Jurkat, Clone E6-1 (cell line): Measurements from ENCODE around the gene ARL5B.

ENCODE experiments used
- DNase-seq: peaks from one replicate; pipeline ENCODE4 v3.0.0-alpha.2; 2011; ENCODE audit warnings: low read depth, low spot score
- H3K4me3 ChIP-seq: 2 replicates; pipeline ENCODE4 v1.5.1; 2011; ENCODE audit warnings: mild to moderate bottlenecking, low read length, control low read depth, moderate library complexity

ARL5B gene

GRCh38 chr10:18653112-18653511, 6.1 kb upstream of the ARL5B start:
- no peak for DNase-seq
- H3K4me3 ChIP-seq: no peak overlapping the region

DNA sequence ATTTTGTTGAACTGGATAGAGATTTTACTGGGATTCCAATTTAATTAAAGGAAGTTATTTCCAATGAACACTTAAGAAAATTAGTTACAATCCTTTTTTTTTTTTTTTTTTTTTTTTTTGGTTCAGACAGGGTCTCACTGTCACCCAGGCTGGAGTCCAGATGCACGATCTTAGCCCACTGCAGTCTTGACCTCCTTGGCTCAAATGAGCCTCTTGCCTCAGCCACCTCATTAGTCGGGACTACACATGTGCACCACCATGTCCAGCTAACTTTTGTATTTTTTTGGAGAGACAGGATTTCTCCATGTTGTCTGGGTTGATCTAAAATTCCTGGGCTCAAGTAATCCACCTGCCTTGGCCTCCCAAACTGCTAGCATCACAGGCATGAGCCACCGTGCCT, 2.5 kb upstream of the ARL5B start:
- DNase-seq: no peak

GRCh38 chr10:18658271-18659124, 733 bp upstream of the ARL5B start:
- no peak for DNase-seq
- peak overlapping the region; percentile 76 for H3K4me3 ChIP-seq

More for the DNA sequence above, 2.5 kb upstream of the ARL5B start:
- H3K4me3 ChIP-seq: no peak overlapping the region

DNA sequence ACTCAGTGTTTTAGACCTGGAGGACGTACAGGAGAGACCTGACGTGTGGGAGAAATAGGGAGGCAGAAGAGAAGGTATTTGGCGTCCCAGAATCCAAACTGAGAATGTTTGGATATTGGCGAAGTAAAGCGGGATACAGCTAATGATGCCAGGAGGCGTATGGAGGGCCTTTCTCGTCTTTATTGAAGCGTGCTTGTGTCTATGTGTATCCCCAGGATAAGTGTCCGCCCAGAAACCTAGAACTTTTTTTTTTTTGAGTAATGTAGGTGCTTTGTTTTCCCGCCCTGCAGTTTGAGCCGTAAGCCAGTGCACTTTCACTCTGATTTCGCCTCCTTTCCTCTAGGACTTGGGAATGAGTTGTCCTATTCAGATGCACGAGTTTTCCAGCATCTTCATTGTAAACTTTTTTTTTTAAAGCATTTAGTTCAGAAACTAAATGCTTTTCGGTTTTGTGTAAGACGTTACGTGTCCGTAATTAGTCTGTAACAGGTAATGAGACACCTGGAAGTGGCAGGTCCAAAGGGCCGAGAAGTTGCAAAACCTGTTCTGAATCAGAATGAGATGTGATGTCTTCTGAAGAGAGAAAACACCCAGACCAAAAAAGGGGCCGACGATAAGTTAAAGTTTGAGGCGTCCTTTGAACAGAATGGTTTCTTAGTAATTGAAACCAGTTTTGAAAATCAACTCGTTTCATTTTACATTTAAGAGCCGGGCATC, 746 bp downstream of the ARL5B start:
- peak overlapping the region; percentile 76 for H3K4me3 ChIP-seq
- DNase-seq: no peak

DNA sequence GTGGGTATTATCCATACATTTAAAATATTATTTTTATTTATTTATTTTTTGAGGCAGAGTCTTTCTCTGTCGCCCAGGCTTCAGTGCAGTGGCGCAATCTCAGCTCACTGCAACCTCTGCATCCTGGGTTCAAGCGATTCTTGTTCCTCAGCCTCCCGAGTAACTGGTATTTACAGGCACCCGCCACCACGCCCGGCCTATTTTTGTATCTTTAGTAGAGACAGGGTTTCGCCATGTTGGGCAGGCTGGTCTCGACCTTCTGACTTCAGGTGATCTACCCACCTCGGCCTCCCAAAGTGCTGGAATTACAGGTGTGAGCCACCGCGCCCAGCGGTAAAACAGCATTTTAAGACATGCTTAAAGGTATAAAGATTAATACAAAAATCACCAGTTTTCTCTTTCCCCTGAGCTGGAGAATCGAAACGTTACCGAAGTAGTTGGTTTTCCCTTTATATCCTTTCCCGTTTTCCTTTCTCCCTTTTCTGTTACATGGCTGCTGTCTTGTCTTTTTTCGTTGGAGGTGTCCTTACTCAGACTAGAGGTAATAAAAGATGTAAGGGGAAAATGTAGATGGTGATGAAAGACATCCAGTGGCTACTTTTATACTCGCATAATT, 1.7 kb downstream of the ARL5B start:
- H3K4me3 ChIP-seq: peak overlapping the region; percentile 76
- no peak for DNase-seq

GRCh38 chr10:18664841-18665478, 5.7 kb downstream of the ARL5B start:
- DNase-seq: no peak
- H3K4me3 ChIP-seq: no peak overlapping the region

DNA sequence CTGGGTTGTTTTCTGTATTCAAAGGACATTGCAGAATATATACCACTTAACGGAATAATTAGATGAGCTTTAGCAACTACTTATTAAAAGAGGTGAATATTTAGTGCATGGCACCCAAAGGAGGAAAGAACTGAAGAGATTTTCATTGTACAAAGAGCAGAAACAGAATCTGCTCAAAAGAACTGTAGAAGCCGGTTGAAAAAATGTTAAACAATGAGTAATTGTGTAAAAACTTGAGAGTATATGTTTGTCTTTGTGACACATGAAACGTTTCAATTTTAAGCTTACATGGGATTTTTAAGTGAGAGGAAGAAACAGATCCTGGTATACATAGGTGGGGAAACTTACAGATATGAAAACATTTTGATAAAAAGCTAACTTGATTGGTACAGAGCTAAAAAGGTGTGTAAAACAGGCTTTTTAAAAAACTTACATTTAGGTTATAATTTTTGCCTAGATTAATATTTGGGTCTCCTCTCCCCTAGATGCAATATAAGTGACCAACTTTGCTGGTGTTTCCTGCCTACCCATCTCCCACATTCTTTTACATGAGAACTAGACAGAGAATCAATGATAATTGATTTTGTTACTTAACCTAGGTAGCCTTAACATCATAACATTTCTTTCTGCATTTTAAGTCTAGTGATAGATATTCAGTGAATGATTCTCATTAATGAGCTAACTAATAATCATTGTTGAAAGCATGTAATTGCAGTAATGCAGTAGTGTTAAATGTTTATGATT, 6.8 kb downstream of the ARL5B start:
- H3K4me3 ChIP-seq: no peak overlapping the region
- DNase-seq: no peak

DNA sequence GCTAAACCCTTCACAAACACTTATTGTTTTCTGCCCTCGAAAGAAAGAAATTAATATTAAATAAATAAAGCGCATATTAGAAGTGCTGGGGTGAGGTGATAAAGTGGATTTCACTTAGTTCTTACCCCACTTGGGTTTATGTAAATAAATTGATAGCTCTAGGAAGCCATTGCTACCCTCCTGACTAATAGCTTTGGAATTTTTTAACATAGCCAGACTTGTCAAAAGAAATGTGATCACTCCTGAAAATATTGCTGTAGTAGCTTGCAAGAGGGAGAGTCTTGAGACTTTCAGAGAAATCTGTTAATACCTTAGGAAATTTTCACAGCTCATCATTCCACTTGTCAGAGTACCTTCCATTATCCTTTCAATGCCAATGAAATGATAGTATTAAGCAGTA, 7.6 kb downstream of the ARL5B start:
- DNase-seq: no peak
- no peak overlapping the region for H3K4me3 ChIP-seq

DNA sequence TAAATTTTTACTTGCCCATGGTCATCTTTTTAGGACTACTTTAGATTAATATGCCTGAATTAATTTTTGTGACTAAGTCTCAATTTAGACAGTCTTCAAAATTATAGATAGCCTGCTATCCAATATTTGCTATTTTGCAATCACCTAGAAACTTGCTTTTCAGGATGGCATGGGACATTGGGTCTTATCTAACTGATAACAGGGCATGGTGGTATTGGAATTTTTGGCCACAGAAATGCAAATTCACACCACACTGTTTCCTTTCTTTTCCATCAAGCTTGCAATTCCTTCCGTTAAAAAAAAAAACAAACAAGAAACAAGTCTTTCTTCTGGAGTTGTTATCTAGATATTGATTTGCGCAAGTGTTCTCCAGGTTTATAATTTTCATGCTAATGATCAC, 8.8 kb downstream of the ARL5B start:
- H3K4me3 ChIP-seq: no peak overlapping the region
- DNase-seq: no peak

- no peak overlapping the region for H3K4me3 ChIP-seq
- DNase-seq: no peak
Measured at GRCh38 chr10:18675086-18675801, 16.0 kb downstream of the ARL5B start.

DNA sequence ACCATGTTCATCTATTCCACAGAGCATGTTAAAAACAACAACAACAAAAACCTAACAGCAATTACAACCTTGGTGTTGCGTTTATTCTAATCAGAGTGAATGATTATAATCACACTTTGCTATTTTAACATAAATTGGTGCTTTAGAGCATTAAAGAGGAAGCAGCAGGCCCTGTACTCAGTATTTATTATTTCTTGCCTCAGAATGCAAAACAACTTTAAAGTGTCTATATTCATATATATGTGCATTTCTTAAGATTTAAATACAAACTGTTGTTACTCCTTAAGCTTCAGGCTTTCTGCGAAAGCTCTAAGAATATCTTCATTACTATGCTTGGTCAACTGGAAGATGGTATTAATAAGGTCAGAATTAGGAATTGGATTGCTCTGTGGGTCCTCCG, 21.5 kb downstream of the ARL5B start:
- no peak overlapping the region for H3K4me3 ChIP-seq
- DNase-seq: no peak

- DNase-seq: no peak
- no peak overlapping the region for H3K4me3 ChIP-seq
Measured at GRCh38 chr10:18681366-18681765, 22.1 kb downstream of the ARL5B start.

GRCh38 chr10:18681971-18682411, 22.8 kb downstream of the ARL5B start:
- no peak overlapping the region for H3K4me3 ChIP-seq
- no peak for DNase-seq

DNA sequence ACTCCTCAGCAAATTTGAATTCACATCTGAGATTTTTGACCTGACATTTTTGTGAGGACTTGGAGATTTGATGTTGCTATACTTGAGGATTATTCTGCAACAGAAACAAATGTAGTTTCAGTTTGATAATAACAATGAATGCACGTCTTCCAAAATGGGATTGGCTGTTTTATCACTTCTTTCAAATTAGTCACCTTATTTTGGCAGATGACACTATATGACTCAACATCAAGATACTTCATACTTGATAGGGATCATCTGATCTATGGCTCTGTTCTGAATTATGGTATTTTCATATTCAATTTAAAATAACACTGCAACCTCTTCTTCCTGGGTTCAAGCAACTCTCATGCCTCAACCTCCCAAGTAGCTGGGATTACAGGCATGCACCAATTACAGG, 24.2 kb downstream of the ARL5B start:
- no peak for DNase-seq
- no peak overlapping the region for H3K4me3 ChIP-seq

DNA sequence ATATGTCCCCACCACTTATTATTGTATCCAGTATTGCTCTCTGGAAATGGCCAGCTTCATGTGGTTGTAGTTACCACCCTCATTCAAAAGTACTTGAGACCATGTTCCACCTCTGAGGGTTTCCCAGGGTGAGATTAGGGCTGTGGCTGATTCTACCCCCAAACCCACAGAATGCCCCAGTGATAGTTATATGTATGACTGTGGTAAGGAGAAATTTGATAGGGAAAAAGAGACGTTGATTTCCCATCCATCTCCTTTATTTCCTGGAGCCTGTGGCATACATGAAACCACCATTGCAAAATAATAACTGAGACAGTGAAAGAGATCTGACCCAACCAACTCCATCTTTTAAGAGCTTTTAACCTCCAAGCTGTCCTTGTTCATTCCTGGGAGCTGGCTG, 25.2 kb downstream of the ARL5B start:
- H3K4me3 ChIP-seq: no peak overlapping the region
- DNase-seq: no peak

DNA sequence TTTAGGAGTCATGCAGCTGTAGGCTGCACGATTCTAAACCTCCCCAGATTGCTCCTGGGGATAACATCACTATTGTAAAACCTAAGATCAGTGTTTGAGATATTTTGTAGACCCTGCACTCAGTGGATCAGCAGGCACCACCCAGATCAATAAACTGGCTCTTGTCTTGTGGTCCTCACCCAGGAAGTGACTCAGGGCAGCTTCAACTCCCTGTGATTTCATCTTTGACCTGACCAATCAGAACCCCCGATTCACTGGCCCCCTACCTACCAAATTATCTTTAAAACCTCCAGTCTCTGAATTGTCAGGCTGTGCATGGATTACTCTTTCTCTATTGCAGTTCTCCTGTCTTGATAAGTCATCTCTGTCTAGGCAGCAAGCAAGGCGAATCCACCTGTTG, 25.7 kb downstream of the ARL5B start:
- DNase-seq: no peak
- no peak overlapping the region for H3K4me3 ChIP-seq

- no peak for DNase-seq
- no peak overlapping the region for H3K4me3 ChIP-seq
Measured at GRCh38 chr10:18685555-18685954, 26.3 kb downstream of the ARL5B start.

DNA sequence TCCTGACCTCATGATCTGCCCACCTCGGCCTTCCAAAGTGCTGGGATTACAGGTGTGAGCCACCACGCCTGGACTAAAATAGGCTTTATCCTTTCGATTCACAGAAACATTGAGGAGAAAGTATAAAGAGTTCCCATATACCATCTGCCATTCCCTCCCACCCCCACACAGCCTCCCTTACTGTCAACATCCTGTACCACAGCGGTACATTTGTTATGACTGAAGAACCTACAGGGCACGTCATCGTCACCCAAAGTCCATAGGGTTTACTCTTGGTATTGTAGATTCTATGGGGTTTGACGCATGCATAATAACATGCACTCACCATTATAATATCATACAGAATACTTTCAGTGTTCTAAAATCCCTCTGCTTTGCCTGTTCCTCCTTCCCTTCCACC, 28.0 kb downstream of the ARL5B start:
- no peak for DNase-seq
- H3K4me3 ChIP-seq: no peak overlapping the region
